RWPE2 (cell line): ENCODE data around the gene PPM1E.

Source experiments
- ATAC-seq: fragments of 200-7000 bp; cut with Tn5 transposase; 3 replicates; pipeline ENCODE4 v1.9.1; 2021; ENCODE audit warnings: low read depth
- DNase-seq: peaks from one replicate; pipeline ENCODE4 v3.0.0-alpha.2; 2020; ENCODE audit warnings: low spot score
- H3K27ac ChIP-seq: fragments of 450-650 bp; 2 replicates; pipeline ENCODE4 v1.5.1; 2017; ENCODE audit warnings: mild to moderate bottlenecking; ENCODE audit not compliant: poor library complexity, severe bottlenecking
- H3K27me3 ChIP-seq: fragments of 250-450 bp; sonication (Bioruptor Pico); 2 replicates; pipeline ENCODE4 v1.5.1; 2021; ENCODE audit warnings: mild to moderate bottlenecking, moderate library complexity; ENCODE audit not compliant: insufficient read depth, poor library complexity, severe bottlenecking
- H3K36me3 ChIP-seq: fragments of 250-450 bp; sonication (Bioruptor Pico); 2 replicates; pipeline ENCODE4 v1.5.1; 2020; ENCODE audit warnings: low read depth, mild to moderate bottlenecking, moderate library complexity
- H3K4me1 ChIP-seq: fragments of 250-450 bp; sonication (Bioruptor Pico); 2 replicates; pipeline ENCODE4 v1.5.1; 2021; ENCODE audit warnings: mild to moderate bottlenecking, moderate library complexity; ENCODE audit not compliant: insufficient read depth, poor library complexity, severe bottlenecking
- H3K4me3 ChIP-seq: fragments of 250-450 bp; sonication (Bioruptor Pico); 2 replicates; pipeline ENCODE4 v1.5.1; 2021; ENCODE audit warnings: mild to moderate bottlenecking, moderate library complexity; ENCODE audit not compliant: severe bottlenecking
- H3K9me3 ChIP-seq: fragments of 250-450 bp; sonication (Bioruptor Pico); 2 replicates; pipeline ENCODE4 v1.5.1; 2021; ENCODE audit warnings: mild to moderate bottlenecking, moderate library complexity; ENCODE audit not compliant: severe bottlenecking
- CTCF ChIP-seq: fragments of 450-650 bp; IDR thresholded peaks from one replicate; pipeline ENCODE4 v1.5.1; 2017; ENCODE audit warnings: mild to moderate bottlenecking, moderate library complexity; ENCODE audit not compliant: poor library complexity, severe bottlenecking

Gene PPM1E

GRCh38 chr17:58728798-58729197 is 26.9 kb upstream of the PPM1E start:
- Histone ChIP-seq H3K27me3 (no peaks in the 10 kb centered on the region), H3K9me3 (no peaks in the 10 kb centered on the region), H3K27ac (no peak overlapping the region), H3K4me3 (no peak overlapping the region), H3K4me1 (no peaks in the 10 kb centered on the region), H3K36me3 (peaks cover 17% of the 10 kb centered on the region; the same call in 1 of the 2 replicates)
- ATAC-seq (no peak), DNase-seq (no peak)
- TF ChIP-seq CTCF: no peak

GRCh38 chr17:58730937-58731336 is 24.7 kb upstream of the PPM1E start:
- H3K4me1 ChIP-seq: no peaks in the 10 kb centered on the region
- H3K36me3 ChIP-seq: peaks cover 11% of the 10 kb centered on the region; the same call in 1 of the 2 replicates
- no peak for DNase-seq
- H3K27ac ChIP-seq: no peak overlapping the region
- H3K27me3 ChIP-seq: no peaks in the 10 kb centered on the region
- no peak overlapping the region for H3K4me3 ChIP-seq
- no peak for ATAC-seq
- H3K9me3 ChIP-seq: no peaks in the 10 kb centered on the region
- TF ChIP-seq CTCF: no peak

- Histone ChIP-seq H3K9me3 (no peaks in the 10 kb centered on the region), H3K4me3 (no peak overlapping the region), H3K27me3 (no peaks in the 10 kb centered on the region), H3K27ac (no peak overlapping the region), H3K36me3 (peaks cover 11% of the 10 kb centered on the region; the same call in 1 of the 2 replicates), H3K4me1 (no peaks in the 10 kb centered on the region)
- TF ChIP-seq CTCF: no peak
- ATAC-seq: no peak
- DNase-seq: no peak
Observed at GRCh38 chr17:58734040-58734439, 21.6 kb upstream of the PPM1E start.

GRCh38 chr17:58734811-58735210 is 20.8 kb upstream of the PPM1E start:
- TF ChIP-seq CTCF: no peak
- peaks cover 11% of the 10 kb centered on the region; the same call in 1 of the 2 replicates for H3K36me3 ChIP-seq
- H3K4me1 ChIP-seq: no peaks in the 10 kb centered on the region

GRCh38 chr17:58741121-58741625 is 14.5 kb upstream of the PPM1E start:
- Histone ChIP-seq H3K4me3 (no peak overlapping the region), H3K9me3 (no peaks in the 10 kb centered on the region), H3K27ac (no peak overlapping the region), H3K4me1 (peaks cover 11% of the 10 kb centered on the region), H3K36me3 (no peaks in the 10 kb centered on the region), H3K27me3 (no peaks in the 10 kb centered on the region)
- ATAC-seq: peak; percentile 100
- DNase-seq: no peak
- no peak for TF ChIP-seq CTCF

More at GRCh38 chr17:58734811-58735210, 20.8 kb upstream of the PPM1E start:
- ATAC-seq: no peak
- Histone ChIP-seq H3K4me3 (no peak overlapping the region), H3K9me3 (no peaks in the 10 kb centered on the region), H3K27me3 (no peaks in the 10 kb centered on the region), H3K27ac (no peak overlapping the region)
- DNase-seq: no peak
